ENCODE results near the gene PRKCI. TPM values are rescaled to one million over a fixed set of nuclear protein-coding genes. Genes with fewer than 3 reads are reported as not detected.

PRKCI gene
- total and polyA plus RNA-seq, 2 of the 4 experiments (the other 2 are of a cell fraction) = 28.7 to 53.4 TPM

DNA sequence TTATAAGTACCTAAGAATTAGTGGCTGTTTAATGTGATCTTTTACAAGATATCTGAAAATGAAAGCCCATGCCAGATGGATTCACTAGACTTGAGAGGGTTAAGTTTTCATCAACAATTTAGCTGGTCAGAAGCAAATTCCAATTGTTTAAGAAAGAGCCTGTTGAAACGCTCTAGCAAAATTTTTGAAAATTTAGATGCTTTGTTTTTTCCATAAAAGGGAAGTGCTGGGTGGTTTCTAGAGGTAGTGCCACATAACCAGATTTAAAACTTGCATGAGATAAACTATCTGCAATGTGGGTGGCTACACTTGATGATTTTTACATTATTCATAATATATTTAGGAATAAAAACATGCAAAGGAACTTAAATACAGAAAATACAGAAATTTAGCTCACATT, 86.8 kb downstream of the PRKCI start:
- TF ChIP-seq MAZ (IDR thresholded peaks at IDR 0.05; ENCODE audit: borderline replicate concordance, low read depth, low read length) = no peak
- no peak for TF ChIP-seq MXI1 (IDR thresholded peaks at IDR 0.05; ENCODE audit: borderline replicate concordance, low read depth, low read length)
- no peak for TF ChIP-seq CEBPB (IDR thresholded peaks at IDR 0.05; ENCODE audit: low read depth, low read length)
- no peak for TF ChIP-seq NFE2L2 (IDR thresholded peaks at IDR 0.05; ENCODE audit: low read depth, low read length)
- no peak for TF ChIP-seq RFX5 (IDR thresholded peaks at IDR 0.05; ENCODE audit: low read depth, low read length)
- no peak for TF ChIP-seq BHLHE40 (IDR thresholded peaks at IDR 0.05; ENCODE audit: low read depth, low read length)
- TF ChIP-seq, protein P1, sequence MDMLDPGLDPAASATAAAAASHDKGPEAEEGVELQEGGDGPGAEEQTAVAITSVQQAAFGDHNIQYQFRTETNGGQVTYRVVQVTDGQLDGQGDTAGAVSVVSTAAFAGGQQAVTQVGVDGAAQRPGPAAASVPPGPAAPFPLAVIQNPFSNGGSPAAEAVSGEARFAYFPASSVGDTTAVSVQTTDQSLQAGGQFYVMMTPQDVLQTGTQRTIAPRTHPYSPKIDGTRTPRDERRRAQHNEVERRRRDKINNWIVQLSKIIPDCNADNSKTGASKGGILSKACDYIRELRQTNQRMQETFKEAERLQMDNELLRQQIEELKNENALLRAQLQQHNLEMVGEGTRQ (IDR thresholded peaks at IDR 0.05; ENCODE audit: low read depth, low read length) = no peak
- no peak for TF ChIP-seq MAFK (IDR thresholded peaks at IDR 0.05; ENCODE audit: low read depth, low read length)
- TF ChIP-seq RAD21 (IDR thresholded peaks at IDR 0.05; ENCODE audit: low read length) = no peak
- no peak for TF ChIP-seq CHD1 (IDR thresholded peaks at IDR 0.05; ENCODE audit: low read depth, low read length)
- TF ChIP-seq ELK1 (IDR thresholded peaks at IDR 0.05; ENCODE audit: borderline replicate concordance, low read depth, low read length) = no peak
- no peak for TF ChIP-seq CTCF (conservative IDR thresholded peaks at IDR 0.05; ENCODE audit: low read depth, low read length)
- TF ChIP-seq POLR2A (IDR thresholded peaks at IDR 0.05; ENCODE audit: low read depth, low read length) = no peak
- TF ChIP-seq FOS (IDR thresholded peaks at IDR 0.05; ENCODE audit: low read depth, low read length) = no peak
- TF ChIP-seq RCOR1 (IDR thresholded peaks at IDR 0.05; ENCODE audit: insufficient replicate concordance, low read length) = no peak
- TF ChIP-seq SMC3 (IDR thresholded peaks at IDR 0.05; ENCODE audit: low read depth, low read length) = no peak
- H3K27me3 ChIP-seq (ENCODE audit: control insufficient read depth, insufficient read depth, low read length) = no peaks in the 10 kb centered on the region
- H4K8ac ChIP-seq (ENCODE audit: low read depth in 2 of 2, low read length in 2 of 2) = no peak overlapping the region
- peak; percentile 24 for DNase-seq
- no peak overlapping the region for H2AFZ ChIP-seq (replicated peaks; ENCODE audit: low read length, poor library complexity)
- no peak overlapping the region for H3K14ac ChIP-seq (replicated peaks; ENCODE audit: low read depth, low read length)
- no peak overlapping the region for H2BK120ac ChIP-seq (ENCODE audit: low read depth, low read length)
- WGBS, 2 experiments (ENCODE audit: extremely low coverage in 2 of 2, insufficient read length in 1 of 2) = no CpG with 5 or more reads among the region's 1 CpG
- no peak overlapping the region for H2BK15ac ChIP-seq (ENCODE audit: low read depth, low read length)
- no peak overlapping the region for H2AK5ac ChIP-seq (ENCODE audit: low read depth, low read length)
- no peak overlapping the region for H2AK9ac ChIP-seq (replicated peaks; ENCODE audit: low read depth, low read length, poor library complexity)
- H3K4me1 ChIP-seq (ENCODE audit: control insufficient read depth, insufficient read depth, low read length) = peaks cover 4% of the 10 kb centered on the region
- intact Hi-C loops (cut with micrococcal nuclease) (loop anchor here (2.0 kb wide), 1 partner anchor 52 kb away; no protein-coding TSS in a partner anchor), dilution Hi-C loops (cut with HindIII; ENCODE audit: low sequenced_read_pairs, unreplicated experiment) (no loop called here), in situ Hi-C loops (cut with MboI; ENCODE audit: low sequenced_read_pairs) (no loop called here)
- H4K5ac ChIP-seq (ENCODE audit: low read depth, low read length) = no peak overlapping the region
- CTCF ChIA-PET = interaction anchor here (0.7 to 2.1 kb wide), 5 partner anchors 48 to 537 kb away, joined by 3 to 7 read pairs (median 3); partner anchors contain the start of gene SKIL
- H3K23ac ChIP-seq (ENCODE audit: low read depth, low read length) = no peak overlapping the region
- H3K36me3 ChIP-seq (ENCODE audit: control insufficient read depth, insufficient read depth, low read length) = peaks cover 7% of the 10 kb centered on the region; the same call in 1 of the 2 replicates
- no peaks in the 10 kb centered on the region for H4K20me1 ChIP-seq (ENCODE audit: insufficient read depth, low read length)
- H4K91ac ChIP-seq (ENCODE audit: insufficient read depth, low read depth, low read length) = no peak overlapping the region
- 0 out of 2 replicates have a peak overlapping the region, but pooled peaks have one; percentile 5 for H3K4me2 ChIP-seq (ENCODE audit: low read depth, low read length)
- H3K9me1 ChIP-seq (ENCODE audit: insufficient read depth, low read length) = peaks cover 6% of the 10 kb centered on the region; the same call in 1 of the 2 replicates
- H3K9me3 ChIP-seq (ENCODE audit: control insufficient read depth, insufficient read depth, low read length) = no peaks in the 10 kb centered on the region
- no peak overlapping the region for H3K56ac ChIP-seq (ENCODE audit: extremely low read depth, insufficient read depth, low read length)
- H3K27ac ChIP-seq (ENCODE audit: insufficient read depth, low read length) = no peak overlapping the region
- no peak overlapping the region for H2BK20ac ChIP-seq (ENCODE audit: low read depth, low read length)
- H3K9ac ChIP-seq (ENCODE audit: low read depth, low read length) = no peak overlapping the region; the same call in 1 of the 2 replicates
- H3K4ac ChIP-seq (ENCODE audit: low read depth, low read length) = no peak overlapping the region
- no peak overlapping the region for H3K18ac ChIP-seq (ENCODE audit: low read depth, low read length)
- no peak for ATAC-seq (ENCODE audit: low read depth)
- BruUV-seq (replicated peaks) = no TSS peak
- POLR2A ChIA-PET (ENCODE audit: unreplicated experiment) = interaction anchor here (0.8 to 0.9 kb wide), 2 partner anchors 80 to 109 kb away, joined by 3 to 4 read pairs; no protein-coding TSS in a partner anchor
- H2BK5ac ChIP-seq (ENCODE audit: low read depth, low read length, poor library complexity, severe bottlenecking) = peak overlapping the region; percentile 7
- H3K79me1 ChIP-seq (ENCODE audit: low read depth in 1 of 2, low read length in 2 of 2) = peaks cover 0 to 3% of the 10 kb centered on the region in 2 experiments; a peak in 1 of 4 replicates
- H3K4me3 ChIP-seq (ENCODE audit: insufficient read depth, low read depth, low read length) = no peak overlapping the region
